ENCODE measurements around the gene EDAR.

The EDAR gene

DNA sequence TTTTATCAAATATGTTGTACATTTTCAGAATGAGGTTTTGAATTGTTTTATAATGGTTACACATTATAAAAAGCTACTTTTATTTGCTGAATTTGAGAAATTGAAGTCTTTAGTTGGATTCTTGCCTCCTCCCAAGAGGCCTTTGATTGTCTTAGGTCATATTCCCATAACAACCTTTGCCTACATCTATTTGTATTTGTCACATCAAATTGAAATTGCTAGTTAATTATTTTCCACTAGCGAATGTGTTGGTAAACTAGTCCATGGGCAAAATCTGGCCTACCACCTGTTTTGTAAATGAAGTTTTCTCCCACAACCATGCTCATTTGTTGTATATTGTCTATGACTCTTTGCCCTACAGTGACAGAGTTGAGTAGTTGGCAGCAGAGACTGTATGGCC, 142.0 kb downstream of the EDAR start:
- DNase-seq (ENCODE audit: extremely low read depth, low read depth), result no peak
- H3K4me3 ChIP-seq (replicated peaks; ENCODE audit: low read depth, low read length), result no peak overlapping the region
- TF ChIP-seq, protein P1, sequence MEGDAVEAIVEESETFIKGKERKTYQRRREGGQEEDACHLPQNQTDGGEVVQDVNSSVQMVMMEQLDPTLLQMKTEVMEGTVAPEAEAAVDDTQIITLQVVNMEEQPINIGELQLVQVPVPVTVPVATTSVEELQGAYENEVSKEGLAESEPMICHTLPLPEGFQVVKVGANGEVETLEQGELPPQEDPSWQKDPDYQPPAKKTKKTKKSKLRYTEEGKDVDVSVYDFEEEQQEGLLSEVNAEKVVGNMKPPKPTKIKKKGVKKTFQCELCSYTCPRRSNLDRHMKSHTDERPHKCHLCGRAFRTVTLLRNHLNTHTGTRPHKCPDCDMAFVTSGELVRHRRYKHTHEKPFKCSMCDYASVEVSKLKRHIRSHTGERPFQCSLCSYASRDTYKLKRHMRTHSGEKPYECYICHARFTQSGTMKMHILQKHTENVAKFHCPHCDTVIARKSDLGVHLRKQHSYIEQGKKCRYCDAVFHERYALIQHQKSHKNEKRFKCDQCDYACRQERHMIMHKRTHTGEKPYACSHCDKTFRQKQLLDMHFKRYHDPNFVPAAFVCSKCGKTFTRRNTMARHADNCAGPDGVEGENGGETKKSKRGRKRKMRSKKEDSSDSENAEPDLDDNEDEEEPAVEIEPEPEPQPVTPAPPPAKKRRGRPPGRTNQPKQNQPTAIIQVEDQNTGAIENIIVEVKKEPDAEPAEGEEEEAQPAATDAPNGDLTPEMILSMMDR (IDR thresholded peaks at IDR 0.05; ENCODE audit: low read depth, low read length, missing control alignments), result no peak

DNA sequence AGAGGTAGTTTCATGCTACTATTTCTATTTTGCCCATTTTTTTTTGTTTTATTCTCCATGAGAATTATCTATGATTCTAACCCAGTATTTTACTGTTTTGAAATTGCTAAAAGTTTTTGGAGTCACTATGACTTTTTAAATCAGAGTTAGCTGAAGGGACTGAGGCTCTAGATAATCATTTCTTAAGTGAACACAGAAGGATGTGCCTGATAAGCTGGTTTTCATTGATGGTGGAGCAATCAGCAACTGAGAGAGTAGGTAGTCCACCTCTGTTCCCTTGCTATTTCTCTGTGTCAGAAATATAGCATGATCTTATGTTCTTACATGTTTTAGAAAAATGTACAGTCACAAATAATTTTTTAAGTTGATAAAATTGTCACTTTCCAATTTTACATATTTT, 143.1 kb downstream of the EDAR start:
- TF ChIP-seq, protein P1 (IDR thresholded peaks at IDR 0.05; ENCODE audit: low read depth, low read length, missing control alignments), result no peak
- no peak for DNase-seq (ENCODE audit: extremely low read depth, low read depth)
- no peak overlapping the region for H3K4me3 ChIP-seq (replicated peaks; ENCODE audit: low read depth, low read length)

Measured in HFF-Myc (cell line).